ENCODE measurements around the gene E2F4.

DNA sequence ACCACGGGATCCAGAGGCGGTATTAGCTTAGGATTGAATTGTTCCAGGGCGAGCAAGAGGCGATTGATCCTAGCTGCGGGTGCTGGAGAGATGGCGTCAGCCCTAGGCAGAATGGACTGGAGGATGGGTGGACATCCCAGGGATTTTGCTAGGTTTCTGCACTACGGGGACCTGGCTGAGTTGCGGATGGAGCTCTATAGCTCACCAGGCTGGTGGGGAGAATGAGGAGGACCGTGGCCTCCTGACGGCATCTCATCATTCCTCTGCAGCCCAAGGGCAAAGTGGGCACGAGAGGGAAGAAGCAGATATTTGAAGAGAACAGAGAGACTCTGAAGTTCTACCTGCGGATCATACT is 35.6 kb downstream of the E2F4 start:
- TF ChIP-seq CTCF (IDR thresholded peaks at IDR 0.05), result no peak
- no peak for TF ChIP-seq POLR2A (IDR thresholded peaks at IDR 0.05)
